MM.1S (cell line): Measurements from ENCODE around the gene PDZRN3.

Source experiments
- EZH2 ChIP-seq: fragments of 300-600 bp; sonication (generic); optimal IDR thresholded peaks from 2 replicates; pipeline ENCODE3; 2017; ENCODE audit warnings: low read depth, mild to moderate bottlenecking, antibody characterized with exemption, low read length, mixed read lengths
- TF ChIP-seq, protein P1 (sequence below): fragments of 300-600 bp; sonication (generic); IDR thresholded peaks from 2 replicates; pipeline ENCODE4 v1.5.1; 2016; ENCODE audit warnings: antibody characterized with exemption, low read length, mixed read lengths

DNA sequence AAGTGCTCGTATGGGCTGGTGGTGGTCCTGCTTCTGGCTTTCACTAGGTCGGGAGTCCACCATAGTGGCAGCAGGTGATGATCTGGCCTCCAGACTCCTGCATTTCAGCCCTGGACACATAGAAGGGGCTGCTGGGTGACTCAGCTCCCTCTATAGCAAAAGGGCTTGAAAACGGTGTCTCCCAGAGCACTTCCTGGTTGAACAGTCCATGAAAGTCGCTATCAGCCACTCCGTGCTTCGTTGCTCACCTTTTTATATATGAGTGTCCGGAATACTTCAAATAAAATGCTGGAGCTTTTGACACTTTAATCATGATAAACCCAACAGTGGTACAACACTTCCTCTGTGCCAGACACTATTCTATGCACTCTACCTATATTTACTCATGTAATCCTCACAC lies 213.2 kb downstream of the PDZRN3 start:
- TF ChIP-seq, protein P1, sequence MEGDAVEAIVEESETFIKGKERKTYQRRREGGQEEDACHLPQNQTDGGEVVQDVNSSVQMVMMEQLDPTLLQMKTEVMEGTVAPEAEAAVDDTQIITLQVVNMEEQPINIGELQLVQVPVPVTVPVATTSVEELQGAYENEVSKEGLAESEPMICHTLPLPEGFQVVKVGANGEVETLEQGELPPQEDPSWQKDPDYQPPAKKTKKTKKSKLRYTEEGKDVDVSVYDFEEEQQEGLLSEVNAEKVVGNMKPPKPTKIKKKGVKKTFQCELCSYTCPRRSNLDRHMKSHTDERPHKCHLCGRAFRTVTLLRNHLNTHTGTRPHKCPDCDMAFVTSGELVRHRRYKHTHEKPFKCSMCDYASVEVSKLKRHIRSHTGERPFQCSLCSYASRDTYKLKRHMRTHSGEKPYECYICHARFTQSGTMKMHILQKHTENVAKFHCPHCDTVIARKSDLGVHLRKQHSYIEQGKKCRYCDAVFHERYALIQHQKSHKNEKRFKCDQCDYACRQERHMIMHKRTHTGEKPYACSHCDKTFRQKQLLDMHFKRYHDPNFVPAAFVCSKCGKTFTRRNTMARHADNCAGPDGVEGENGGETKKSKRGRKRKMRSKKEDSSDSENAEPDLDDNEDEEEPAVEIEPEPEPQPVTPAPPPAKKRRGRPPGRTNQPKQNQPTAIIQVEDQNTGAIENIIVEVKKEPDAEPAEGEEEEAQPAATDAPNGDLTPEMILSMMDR: no peak
- TF ChIP-seq EZH2: no peak
